Kidney capillary endothelial cell (primary cell): Measurements from ENCODE around the gene ATAD2B.

ENCODE experiments used
- DNase-seq: peaks from one replicate; pipeline ENCODE4 v3.0.0-alpha.2; 2018; ENCODE audit warnings: low spot score

ATAD2B gene

GRCh38 chr2:23699580-23699925, 227.4 kb downstream of the ATAD2B start:
- DNase-seq = no peak

- peak; percentile 33 for DNase-seq
These were observed 228.0 kb downstream of the ATAD2B start for GRCh38 chr2:23698721-23699579.
